MM.1S (cell line): ENCODE data around the gene LRRC61.
A peak's percentile ranks its signal among the peaks of the same experiment; 100 is the strongest.

ENCODE experiments used
- DNase-seq: peaks from one replicate; pipeline ENCODE4 v3.0.0-alpha.2; 2015
- H2AFZ ChIP-seq: fragments of 300-600 bp; sonication (generic); 2 replicates; pipeline ENCODE4 v1.6.0; 2016; ENCODE audit warnings: antibody characterized with exemption, low read length
- H3F3A ChIP-seq: fragments of 300-600 bp; sonication (generic); 2 replicates; pipeline ENCODE4 v1.6.1; 2016; ENCODE audit warnings: mild to moderate bottlenecking, antibody characterized with exemption, low read length, moderate library complexity, mixed read lengths; ENCODE audit not compliant: insufficient read depth
- H3K27ac ChIP-seq: fragments of 300-600 bp; sonication (generic); 2 replicates; pipeline ENCODE4 v1.5.1; 2016; ENCODE audit warnings: mild to moderate bottlenecking, low read length
- H3K27me3 ChIP-seq: fragments of 300-600 bp; sonication (generic); replicated peaks from 2 replicates; pipeline ENCODE4 v1.6.0; 2016; ENCODE audit warnings: low read length; ENCODE audit not compliant: insufficient read depth
- H3K36me3 ChIP-seq: fragments of 300-600 bp; sonication (generic); replicated peaks from 2 replicates; pipeline ENCODE4 v1.6.1; 2016; ENCODE audit warnings: mild to moderate bottlenecking, low read length, mixed read lengths; ENCODE audit not compliant: insufficient read depth
- H3K4me1 ChIP-seq: fragments of 300-600 bp; sonication (generic); 2 replicates; pipeline ENCODE4 v1.6.1; 2016; ENCODE audit warnings: low read length, mixed read lengths
- H3K4me2 ChIP-seq: fragments of 300-600 bp; sonication (generic); 2 replicates; pipeline ENCODE4 v1.6.0; 2016; ENCODE audit warnings: low read depth, low read length
- H3K4me3 ChIP-seq: fragments of 300-600 bp; sonication (generic); 2 replicates; pipeline ENCODE4 v1.5.1; 2016; ENCODE audit warnings: low read length, mixed read lengths
- H3K79me2 ChIP-seq: fragments of 300-600 bp; sonication (generic); 2 replicates; pipeline ENCODE4 v1.6.1; 2016; ENCODE audit warnings: mixed run types, low read length, mixed read lengths
- H3K9ac ChIP-seq: fragments of 300-600 bp; sonication (generic); 2 replicates; pipeline ENCODE4 v1.6.1; 2016; ENCODE audit warnings: low read length, mixed read lengths
- H3K9me2 ChIP-seq: fragments of 300-600 bp; sonication (generic); replicated peaks from 2 replicates; pipeline ENCODE4 v1.6.1; 2016; ENCODE audit warnings: mild to moderate bottlenecking, low read length, mixed read lengths; ENCODE audit not compliant: insufficient read depth
- H3K9me3 ChIP-seq: fragments of 300-600 bp; sonication (generic); replicated peaks from 2 replicates; pipeline ENCODE4 v1.6.1; 2016; ENCODE audit warnings: mild to moderate bottlenecking, low read length, mixed read lengths; ENCODE audit not compliant: insufficient read depth
- H4K20me1 ChIP-seq: fragments of 300-600 bp; sonication (generic); 2 replicates; pipeline ENCODE4 v1.6.1; 2016; ENCODE audit warnings: mild to moderate bottlenecking, low read length, moderate library complexity, mixed read lengths; ENCODE audit not compliant: insufficient read depth
- EZH2 ChIP-seq: fragments of 300-600 bp; sonication (generic); optimal IDR thresholded peaks from 2 replicates; pipeline ENCODE3; 2017; ENCODE audit warnings: low read depth, mild to moderate bottlenecking, antibody characterized with exemption, low read length, mixed read lengths
- EZH2phosphoT487 ChIP-seq: fragments of 300-600 bp; sonication (generic); IDR thresholded peaks from 2 replicates; pipeline ENCODE4 v1.6.1; 2018; ENCODE audit warnings: antibody characterized with exemption, low read length
- TF ChIP-seq, protein P1 (sequence below): fragments of 300-600 bp; sonication (generic); IDR thresholded peaks from 2 replicates; pipeline ENCODE4 v1.5.1; 2016; ENCODE audit warnings: antibody characterized with exemption, low read length, mixed read lengths

The LRRC61 gene

GRCh38 chr7:150374026-150374425, 50.9 kb downstream of the LRRC61 start:
- H3K79me2 ChIP-seq = peaks cover 67% of the 10 kb centered on the region
- H2AFZ ChIP-seq = no peak overlapping the region
- no peak overlapping the region for H3K4me3 ChIP-seq
- TF ChIP-seq, protein P1, sequence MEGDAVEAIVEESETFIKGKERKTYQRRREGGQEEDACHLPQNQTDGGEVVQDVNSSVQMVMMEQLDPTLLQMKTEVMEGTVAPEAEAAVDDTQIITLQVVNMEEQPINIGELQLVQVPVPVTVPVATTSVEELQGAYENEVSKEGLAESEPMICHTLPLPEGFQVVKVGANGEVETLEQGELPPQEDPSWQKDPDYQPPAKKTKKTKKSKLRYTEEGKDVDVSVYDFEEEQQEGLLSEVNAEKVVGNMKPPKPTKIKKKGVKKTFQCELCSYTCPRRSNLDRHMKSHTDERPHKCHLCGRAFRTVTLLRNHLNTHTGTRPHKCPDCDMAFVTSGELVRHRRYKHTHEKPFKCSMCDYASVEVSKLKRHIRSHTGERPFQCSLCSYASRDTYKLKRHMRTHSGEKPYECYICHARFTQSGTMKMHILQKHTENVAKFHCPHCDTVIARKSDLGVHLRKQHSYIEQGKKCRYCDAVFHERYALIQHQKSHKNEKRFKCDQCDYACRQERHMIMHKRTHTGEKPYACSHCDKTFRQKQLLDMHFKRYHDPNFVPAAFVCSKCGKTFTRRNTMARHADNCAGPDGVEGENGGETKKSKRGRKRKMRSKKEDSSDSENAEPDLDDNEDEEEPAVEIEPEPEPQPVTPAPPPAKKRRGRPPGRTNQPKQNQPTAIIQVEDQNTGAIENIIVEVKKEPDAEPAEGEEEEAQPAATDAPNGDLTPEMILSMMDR = no peak
- no peak for TF ChIP-seq EZH2
- no peak for TF ChIP-seq EZH2phosphoT487
- H3K9me2 ChIP-seq = no peaks in the 10 kb centered on the region
- no peaks in the 10 kb centered on the region for H4K20me1 ChIP-seq
- peak overlapping the region; percentile 26; the same call in 1 of the 2 replicates for H3K9ac ChIP-seq
- H3K4me1 ChIP-seq = peaks cover 84% of the 10 kb centered on the region
- H3K4me2 ChIP-seq = peak overlapping the region; percentile 49; the same call in 1 of the 2 replicates
- no peaks in the 10 kb centered on the region for H3K27me3 ChIP-seq
- peaks cover 89% of the 10 kb centered on the region for H3F3A ChIP-seq
- peak overlapping the region; percentile 89 for H3K27ac ChIP-seq
- no peak for DNase-seq
- H3K36me3 ChIP-seq = 0 out of 2 replicates have a peak, but pooled peaks cover 7% of the 10 kb centered on the region
- H3K9me3 ChIP-seq = no peaks in the 10 kb centered on the region

GRCh38 chr7:150374472-150374871, 51.3 kb downstream of the LRRC61 start:
- Histone ChIP-seq H3K79me2 (peaks cover 62% of the 10 kb centered on the region), H3K27ac (peak overlapping the region; percentile 89), H2AFZ (no peak overlapping the region), H3K9me2 (no peaks in the 10 kb centered on the region), H3K9ac (peak overlapping the region; percentile 26; the same call in 1 of the 2 replicates), H3K27me3 (no peaks in the 10 kb centered on the region), H4K20me1 (no peaks in the 10 kb centered on the region), H3K4me3 (no peak overlapping the region), H3K36me3 (0 out of 2 replicates have a peak, but pooled peaks cover 7% of the 10 kb centered on the region), H3K4me1 (peaks cover 84% of the 10 kb centered on the region), H3K9me3 (no peaks in the 10 kb centered on the region), H3K4me2 (peak overlapping the region; percentile 49), H3F3A (peaks cover 89% of the 10 kb centered on the region)
- no peak for DNase-seq
- TF ChIP-seq EZH2 = no peak
- TF ChIP-seq EZH2phosphoT487 = no peak
- TF ChIP-seq, protein P1 = no peak

GRCh38 chr7:150375662-150376521, 52.7 kb downstream of the LRRC61 start:
- H3K4me2 ChIP-seq = peak overlapping the region; percentile 84
- H3K27me3 ChIP-seq = no peaks in the 10 kb centered on the region
- 0 out of 2 replicates have a peak, but pooled peaks cover 2% of the 10 kb centered on the region for H3K36me3 ChIP-seq
- H2AFZ ChIP-seq = no peak overlapping the region
- peaks cover 62% of the 10 kb centered on the region for H3K79me2 ChIP-seq
- no peak overlapping the region for H3K4me3 ChIP-seq
- peak overlapping the region; percentile 89 for H3K27ac ChIP-seq
- H3K4me1 ChIP-seq = peaks cover 82% of the 10 kb centered on the region
- no peaks in the 10 kb centered on the region for H3K9me2 ChIP-seq
- peak overlapping the region; percentile 93 for H3K9ac ChIP-seq
- peaks cover 89% of the 10 kb centered on the region for H3F3A ChIP-seq
- TF ChIP-seq, protein P1 = no peak
- TF ChIP-seq EZH2 (no peak), EZH2phosphoT487 (no peak)
- H3K9me3 ChIP-seq = no peaks in the 10 kb centered on the region
- H4K20me1 ChIP-seq = no peaks in the 10 kb centered on the region
- DNase-seq = peak; percentile 95
